ENCODE measurements around the gene SLC39A3. TPM values are rescaled to one million over a fixed set of nuclear protein-coding genes. Genes with fewer than 3 reads are reported as not detected.

The SLC39A3 gene
- total and polyA plus RNA-seq, 7 donors, result 7.2 to 35.4 (median 17.1) TPM

DNA sequence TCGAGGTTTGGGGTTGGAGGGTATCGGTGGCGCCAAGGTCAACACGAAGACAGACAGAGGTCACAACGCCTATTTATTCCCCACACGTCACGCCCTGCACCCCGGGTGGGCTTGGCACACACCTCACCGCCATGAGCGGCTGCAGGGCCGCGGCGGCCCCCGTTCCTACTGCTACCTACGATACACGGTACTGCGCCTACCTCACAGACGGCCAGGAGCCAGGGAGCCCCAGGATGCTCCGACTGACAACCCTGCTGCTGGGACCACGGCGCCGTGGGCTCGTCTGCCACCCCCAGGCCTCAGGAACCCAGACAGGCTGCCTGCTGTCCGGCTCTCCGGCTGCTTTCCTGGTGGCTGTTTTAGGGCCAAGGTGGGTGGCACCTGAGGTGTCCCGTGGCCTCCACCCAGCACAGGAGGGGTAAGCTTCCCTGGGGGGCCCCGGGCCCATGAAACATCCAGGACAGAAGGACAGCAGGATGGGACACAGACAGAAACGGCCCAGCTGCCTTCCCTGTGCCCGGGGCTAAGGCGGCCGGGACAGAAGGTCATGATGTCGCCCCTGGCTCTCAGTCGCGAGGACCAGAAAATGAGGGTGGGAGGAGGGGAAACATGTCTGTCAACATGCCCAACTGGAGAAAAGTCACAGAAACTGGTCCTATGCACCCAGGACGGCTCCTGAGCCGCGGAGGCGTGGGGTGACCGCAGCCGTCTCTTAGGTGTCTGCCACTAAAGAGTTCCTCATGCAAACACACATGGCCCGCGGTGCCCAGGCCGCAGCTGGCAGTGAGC lies 15.0 kb upstream of the SLC39A3 start:
- intact Hi-C loops (cut with DNase I), result no loop called here

DNA sequence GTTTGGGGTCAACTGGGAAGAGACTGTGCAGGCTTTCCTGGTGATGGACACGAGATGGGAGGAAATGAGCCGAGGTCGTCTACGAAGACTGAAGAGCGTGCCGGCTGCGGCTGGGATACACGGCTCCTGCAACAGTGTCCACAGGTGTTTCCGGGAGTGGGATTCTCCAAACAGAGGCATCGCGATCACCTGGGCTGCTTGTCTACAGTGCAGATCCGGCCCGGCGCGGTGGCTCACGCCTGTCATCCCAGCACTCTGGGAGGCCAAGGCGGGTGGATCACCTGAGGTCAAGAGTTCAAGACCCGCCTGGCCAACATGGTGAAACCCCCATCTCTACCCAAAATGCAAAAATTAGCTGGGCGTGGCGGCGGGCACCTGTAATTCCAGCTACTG lies 11.6 kb upstream of the SLC39A3 start:
- Histone ChIP-seq H3K36me3 (peaks cover 13 to 22% (median 16%) of the 10 kb centered on the region in 4 donors), H3K27me3 (no peaks in the 10 kb centered on the region), H3K4me3 (no peak overlapping the region), H3K9me3 (no peaks in the 10 kb centered on the region), H3K27ac (no peak overlapping the region), H3K4me1 (peaks cover 0 to 3% (median 0%) of the 10 kb centered on the region in 4 donors)
- no peak for DNase-seq
- intact Hi-C loops (cut with DNase I), result no loop called here
- no peak for TF ChIP-seq EP300 (IDR thresholded peaks at IDR 0.05)
- TF ChIP-seq POLR2A (IDR thresholded peaks at IDR 0.05), result no peak
- TF ChIP-seq POLR2AphosphoS5 (IDR thresholded peaks at IDR 0.05), result no peak
- WGBS, 2 donors, result 90 to 91% methylated on average over 21 of the region's 21 CpGs

More for the DNA sequence above, 15.0 kb upstream of the SLC39A3 start:
- 95% methylated on average over 43 of the region's 43 CpGs for WGBS, 2 donors
- Histone ChIP-seq H3K27ac (no peak overlapping the region), H3K4me3 (no peak overlapping the region), H3K36me3 (peaks cover 25 to 54% (median 35%) of the 10 kb centered on the region in 4 donors), H3K9me3 (no peaks in the 10 kb centered on the region), H3K27me3 (no peaks in the 10 kb centered on the region), H3K4me1 (no peaks in the 10 kb centered on the region)
- no peak for DNase-seq
- no peak for TF ChIP-seq POLR2AphosphoS5 (IDR thresholded peaks at IDR 0.05)
- TF ChIP-seq EP300 (IDR thresholded peaks at IDR 0.05), result no peak
- TF ChIP-seq POLR2A (IDR thresholded peaks at IDR 0.05), result no peak
- TF ChIP-seq, protein P1, sequence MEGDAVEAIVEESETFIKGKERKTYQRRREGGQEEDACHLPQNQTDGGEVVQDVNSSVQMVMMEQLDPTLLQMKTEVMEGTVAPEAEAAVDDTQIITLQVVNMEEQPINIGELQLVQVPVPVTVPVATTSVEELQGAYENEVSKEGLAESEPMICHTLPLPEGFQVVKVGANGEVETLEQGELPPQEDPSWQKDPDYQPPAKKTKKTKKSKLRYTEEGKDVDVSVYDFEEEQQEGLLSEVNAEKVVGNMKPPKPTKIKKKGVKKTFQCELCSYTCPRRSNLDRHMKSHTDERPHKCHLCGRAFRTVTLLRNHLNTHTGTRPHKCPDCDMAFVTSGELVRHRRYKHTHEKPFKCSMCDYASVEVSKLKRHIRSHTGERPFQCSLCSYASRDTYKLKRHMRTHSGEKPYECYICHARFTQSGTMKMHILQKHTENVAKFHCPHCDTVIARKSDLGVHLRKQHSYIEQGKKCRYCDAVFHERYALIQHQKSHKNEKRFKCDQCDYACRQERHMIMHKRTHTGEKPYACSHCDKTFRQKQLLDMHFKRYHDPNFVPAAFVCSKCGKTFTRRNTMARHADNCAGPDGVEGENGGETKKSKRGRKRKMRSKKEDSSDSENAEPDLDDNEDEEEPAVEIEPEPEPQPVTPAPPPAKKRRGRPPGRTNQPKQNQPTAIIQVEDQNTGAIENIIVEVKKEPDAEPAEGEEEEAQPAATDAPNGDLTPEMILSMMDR (IDR thresholded peaks at IDR 0.05), result no peak

DNA sequence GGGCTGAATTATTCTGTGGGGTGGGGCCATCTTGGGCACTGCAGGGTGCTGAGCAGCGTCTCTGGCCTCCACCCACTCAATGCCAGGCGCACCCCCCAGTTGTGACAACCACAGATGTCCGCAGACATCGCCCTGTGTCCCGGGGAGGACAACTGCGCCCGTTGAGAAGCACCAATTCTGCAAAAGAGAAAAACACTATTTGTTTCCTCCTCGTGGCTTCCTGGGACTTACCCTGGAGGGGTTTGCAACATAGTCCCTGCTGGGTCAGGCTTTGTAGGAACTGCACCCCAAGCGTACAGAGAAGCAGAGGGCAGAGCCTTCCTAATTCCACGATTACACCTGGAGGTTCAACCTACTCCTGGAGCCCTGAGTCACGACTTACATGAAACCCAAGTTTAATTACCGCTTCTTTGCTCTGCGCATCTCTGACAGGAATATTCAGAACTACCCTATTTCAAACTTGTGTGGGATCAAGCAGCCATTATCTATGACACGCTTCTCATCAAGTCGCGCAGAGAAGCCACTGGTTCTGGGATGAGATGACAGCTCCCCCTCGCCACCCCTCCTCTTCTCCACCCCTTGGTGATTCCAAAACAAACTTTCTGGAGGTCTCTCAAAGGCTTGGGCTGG lies 11.1 kb upstream of the SLC39A3 start:
- DNase-seq, result no peak
- H3K9me3 ChIP-seq, result no peaks in the 10 kb centered on the region
- TF ChIP-seq EP300 (IDR thresholded peaks at IDR 0.05) (no peak), POLR2AphosphoS5 (IDR thresholded peaks at IDR 0.05) (no peak), POLR2A (IDR thresholded peaks at IDR 0.05) (no peak)
- TF ChIP-seq, protein P1 (IDR thresholded peaks at IDR 0.05), result no peak
- H3K27me3 ChIP-seq, result no peaks in the 10 kb centered on the region
- intact Hi-C loops (cut with DNase I), result no loop called here
- H3K27ac ChIP-seq, result no peak overlapping the region
- no peak overlapping the region for H3K4me3 ChIP-seq
- peaks cover 9 to 16% (median 13%) of the 10 kb centered on the region in 4 donors for H3K36me3 ChIP-seq
- peaks cover 0 to 3% (median 0%) of the 10 kb centered on the region in 4 donors for H3K4me1 ChIP-seq
- 76% methylated on average over 17 of the region's 17 CpGs for WGBS, 2 donors

DNA sequence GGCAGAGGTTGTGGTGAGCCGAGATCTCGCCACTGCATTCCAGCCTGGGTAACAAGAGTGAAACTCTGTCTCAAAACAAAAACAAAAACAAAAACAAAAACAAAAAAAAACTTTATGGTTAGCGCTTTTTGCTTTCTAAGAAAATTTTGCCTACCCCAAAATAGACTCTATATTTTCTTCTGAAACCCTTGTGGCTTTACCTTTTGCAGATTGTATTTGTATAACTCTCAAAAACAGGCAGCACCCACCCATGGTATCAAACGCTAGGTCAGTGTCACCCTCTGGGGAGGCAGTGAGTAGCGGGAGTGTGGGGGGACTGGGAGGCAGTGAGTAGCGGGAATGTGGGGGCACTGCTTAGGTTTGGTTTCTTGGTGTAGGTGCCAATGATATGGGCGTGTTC lies 7.5 kb upstream of the SLC39A3 start:
- peaks cover 0 to 3% (median 0%) of the 10 kb centered on the region in 4 donors for H3K4me1 ChIP-seq
- no peaks in the 10 kb centered on the region for H3K9me3 ChIP-seq
- WGBS, 2 donors, result 76 to 80% methylated on average over 7 of the region's 7 CpGs
- DNase-seq, result no peak
- no peak overlapping the region for H3K27ac ChIP-seq
- H3K4me3 ChIP-seq, result no peak overlapping the region
- intact Hi-C loops (cut with DNase I), result no loop called here
- TF ChIP-seq POLR2A (IDR thresholded peaks at IDR 0.05) (no peak), POLR2AphosphoS5 (IDR thresholded peaks at IDR 0.05) (no peak), EP300 (IDR thresholded peaks at IDR 0.05) (no peak)
- TF ChIP-seq, protein P1 (IDR thresholded peaks at IDR 0.05), result no peak
- no peaks in the 10 kb centered on the region for H3K27me3 ChIP-seq
- no peaks in the 10 kb centered on the region for H3K36me3 ChIP-seq

DNA sequence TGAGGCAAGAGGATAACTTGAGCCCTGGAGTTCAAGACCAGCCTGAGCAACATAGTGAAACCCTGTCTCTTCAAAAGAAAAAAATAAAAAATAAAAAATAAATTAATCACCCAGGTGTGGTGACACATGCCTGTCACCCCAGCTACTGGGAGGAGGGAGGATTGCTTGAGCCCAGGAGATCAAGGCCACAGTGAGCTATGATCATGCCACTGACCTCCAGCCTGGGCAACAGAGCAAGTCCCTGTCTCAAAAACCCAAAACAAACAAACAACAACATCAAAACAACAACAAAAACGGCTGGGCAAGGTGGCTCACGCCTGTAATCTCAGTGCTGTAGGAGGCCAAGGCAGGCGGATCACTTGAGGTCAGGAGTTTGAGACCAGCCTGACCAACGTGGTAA lies 4.3 kb upstream of the SLC39A3 start:
- WGBS, 2 donors, result 35 to 55% methylated on average over 4 of the region's 4 CpGs
- H3K4me3 ChIP-seq, result no peak overlapping the region
- intact Hi-C loops (cut with DNase I), result no loop called here

More for the DNA sequence above, 4.3 kb upstream of the SLC39A3 start:
- Histone ChIP-seq H3K27me3 (peaks cover 0 to 3% (median 0%) of the 10 kb centered on the region in 3 donors), H3K27ac (no peak overlapping the region), H3K36me3 (no peaks in the 10 kb centered on the region), H3K9me3 (no peaks in the 10 kb centered on the region), H3K4me1 (peaks cover 0 to 8% (median 5%) of the 10 kb centered on the region in 4 donors)
- no peak for DNase-seq
- no peak for TF ChIP-seq EP300 (IDR thresholded peaks at IDR 0.05)
- TF ChIP-seq, protein P1 (IDR thresholded peaks at IDR 0.05), result no peak

Data from sigmoid colon (tissue), 7 donors.